Measurements from ENCODE around the gene B3GAT1.

The B3GAT1 gene

DNA sequence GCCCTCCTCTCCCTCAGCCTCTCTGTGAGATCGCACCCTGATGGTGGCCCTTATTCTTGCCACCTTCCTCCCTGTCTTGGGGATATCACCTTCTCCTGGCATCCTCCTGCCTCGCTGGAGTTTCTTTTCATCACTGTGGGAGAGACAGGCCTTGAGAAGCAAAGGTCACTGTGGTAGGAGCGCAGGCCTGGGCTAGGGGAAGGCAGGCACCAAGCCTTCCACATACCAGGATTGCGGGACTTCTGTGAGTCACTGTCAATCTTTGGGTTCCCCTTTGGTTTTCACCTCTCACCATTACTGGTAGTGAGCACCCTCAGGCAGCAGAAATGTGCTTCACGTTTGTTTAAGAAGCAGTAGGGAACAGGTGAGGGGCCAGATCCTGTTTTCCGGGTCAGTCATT lies 31.2 kb upstream of the B3GAT1 start:
- Histone ChIP-seq H3K4me1 (ENCODE audit: insufficient read depth, low read length) (no peaks in the 10 kb centered on the region), H2AFZ (ENCODE audit: low read depth, low read length) (no peak overlapping the region), H3K4me3 (ENCODE audit: low read depth in 1 of 2, low read length in 2 of 2) (no peak overlapping the region), H3K27ac (ENCODE audit: low read length) (no peak overlapping the region), H3K79me2 (ENCODE audit: insufficient read depth, low read length) (no peaks in the 10 kb centered on the region), H3K9me3 (ENCODE audit: insufficient read depth, low read length, severe bottlenecking) (peaks cover 9% of the 10 kb centered on the region), H3K36me3 (ENCODE audit: insufficient read depth, low read length) (no peaks in the 10 kb centered on the region), H3K27me3 (ENCODE audit: insufficient read depth, low read length, poor library complexity) (no peaks in the 10 kb centered on the region), H3K4me2 (ENCODE audit: insufficient read depth, low read length) (no peak overlapping the region), H3K9ac (ENCODE audit: low read depth, low read length) (no peak overlapping the region), H4K20me1 (ENCODE audit: insufficient read depth, low read length) (no peaks in the 10 kb centered on the region; the same call in 1 of the 2 replicates)
- TF ChIP-seq, protein P1, sequence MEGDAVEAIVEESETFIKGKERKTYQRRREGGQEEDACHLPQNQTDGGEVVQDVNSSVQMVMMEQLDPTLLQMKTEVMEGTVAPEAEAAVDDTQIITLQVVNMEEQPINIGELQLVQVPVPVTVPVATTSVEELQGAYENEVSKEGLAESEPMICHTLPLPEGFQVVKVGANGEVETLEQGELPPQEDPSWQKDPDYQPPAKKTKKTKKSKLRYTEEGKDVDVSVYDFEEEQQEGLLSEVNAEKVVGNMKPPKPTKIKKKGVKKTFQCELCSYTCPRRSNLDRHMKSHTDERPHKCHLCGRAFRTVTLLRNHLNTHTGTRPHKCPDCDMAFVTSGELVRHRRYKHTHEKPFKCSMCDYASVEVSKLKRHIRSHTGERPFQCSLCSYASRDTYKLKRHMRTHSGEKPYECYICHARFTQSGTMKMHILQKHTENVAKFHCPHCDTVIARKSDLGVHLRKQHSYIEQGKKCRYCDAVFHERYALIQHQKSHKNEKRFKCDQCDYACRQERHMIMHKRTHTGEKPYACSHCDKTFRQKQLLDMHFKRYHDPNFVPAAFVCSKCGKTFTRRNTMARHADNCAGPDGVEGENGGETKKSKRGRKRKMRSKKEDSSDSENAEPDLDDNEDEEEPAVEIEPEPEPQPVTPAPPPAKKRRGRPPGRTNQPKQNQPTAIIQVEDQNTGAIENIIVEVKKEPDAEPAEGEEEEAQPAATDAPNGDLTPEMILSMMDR (IDR thresholded peaks at IDR 0.05; ENCODE audit: borderline replicate concordance, extremely low read depth, low read length, poor library complexity, severe bottlenecking): no peak
- no peak for TF ChIP-seq EZH2 (IDR thresholded peaks at IDR 0.05; ENCODE audit: borderline replicate concordance, low read depth, low read length, severe bottlenecking)
- no peak for ATAC-seq (ENCODE audit: insufficient read depth, low read depth)
- DNase-seq: no peak

DNA sequence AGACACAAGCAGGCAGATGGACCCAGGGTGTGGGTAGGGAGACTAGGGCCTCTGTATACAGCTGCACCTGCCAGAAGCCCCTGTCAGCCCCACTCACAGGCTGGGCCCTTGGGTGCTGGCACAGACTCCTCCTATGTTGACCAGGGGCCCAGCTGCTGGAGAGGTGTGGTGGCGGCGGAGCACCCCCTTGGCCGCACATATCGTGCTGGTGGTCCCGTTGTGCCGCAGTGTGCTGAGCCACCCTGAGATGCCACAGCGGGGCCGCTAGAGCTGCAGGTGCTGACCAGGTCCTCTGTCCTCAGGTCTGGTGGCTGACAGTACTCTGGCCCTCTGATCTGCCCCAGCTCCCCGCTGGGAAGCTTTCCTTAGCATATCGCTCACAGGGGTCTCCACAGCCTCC lies 30.2 kb upstream of the B3GAT1 start:
- Histone ChIP-seq H3K9me3 (ENCODE audit: insufficient read depth, low read length, severe bottlenecking) (peaks cover 9% of the 10 kb centered on the region), H3K36me3 (ENCODE audit: insufficient read depth, low read length) (no peaks in the 10 kb centered on the region), H4K20me1 (ENCODE audit: insufficient read depth, low read length) (no peaks in the 10 kb centered on the region), H3K9ac (ENCODE audit: low read depth, low read length) (no peak overlapping the region), H3K27ac (ENCODE audit: low read length) (no peak overlapping the region), H3K4me3 (ENCODE audit: low read depth in 1 of 2, low read length in 2 of 2) (no peak overlapping the region), H3K27me3 (ENCODE audit: insufficient read depth, low read length, poor library complexity) (no peaks in the 10 kb centered on the region), H3K79me2 (ENCODE audit: insufficient read depth, low read length) (no peaks in the 10 kb centered on the region), H2AFZ (ENCODE audit: low read depth, low read length) (no peak overlapping the region), H3K4me2 (ENCODE audit: insufficient read depth, low read length) (no peak overlapping the region), H3K4me1 (ENCODE audit: insufficient read depth, low read length) (no peaks in the 10 kb centered on the region)
- no peak for TF ChIP-seq EZH2 (IDR thresholded peaks at IDR 0.05; ENCODE audit: borderline replicate concordance, low read depth, low read length, severe bottlenecking)
- TF ChIP-seq, protein P1 (IDR thresholded peaks at IDR 0.05; ENCODE audit: borderline replicate concordance, extremely low read depth, low read length, poor library complexity, severe bottlenecking): no peak
- ATAC-seq (ENCODE audit: insufficient read depth, low read depth) (no peak), DNase-seq (no peak)

DNA sequence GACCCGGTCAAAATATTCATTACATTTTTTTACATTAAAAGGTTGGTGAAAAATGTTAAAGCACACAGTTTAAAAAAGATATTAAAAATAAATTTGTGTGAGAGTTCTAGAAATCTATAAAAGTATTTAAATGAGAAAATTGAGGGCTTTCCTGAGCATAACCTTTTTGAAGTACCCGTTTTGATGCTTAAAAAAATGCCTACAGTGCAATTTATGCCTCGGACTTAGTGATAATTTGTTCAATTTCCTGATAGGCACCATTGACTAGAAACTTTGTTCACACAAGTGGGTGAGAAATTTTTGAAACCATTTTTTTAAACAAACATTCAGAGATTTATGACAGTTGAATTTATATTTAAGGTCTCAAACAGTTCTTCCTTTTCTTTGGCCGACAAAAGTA lies 29.7 kb upstream of the B3GAT1 start:
- no peaks in the 10 kb centered on the region for H4K20me1 ChIP-seq (ENCODE audit: insufficient read depth, low read length)
- no peaks in the 10 kb centered on the region for H3K27me3 ChIP-seq (ENCODE audit: insufficient read depth, low read length, poor library complexity)
- no peak overlapping the region for H3K9ac ChIP-seq (ENCODE audit: low read depth, low read length)
- H3K79me2 ChIP-seq (ENCODE audit: insufficient read depth, low read length): no peaks in the 10 kb centered on the region
- TF ChIP-seq EZH2 (IDR thresholded peaks at IDR 0.05; ENCODE audit: borderline replicate concordance, low read depth, low read length, severe bottlenecking): no peak
- TF ChIP-seq, protein P1 (IDR thresholded peaks at IDR 0.05; ENCODE audit: borderline replicate concordance, extremely low read depth, low read length, poor library complexity, severe bottlenecking): no peak
- no peak overlapping the region for H3K4me2 ChIP-seq (ENCODE audit: insufficient read depth, low read length)
- no peak for DNase-seq
- H3K9me3 ChIP-seq (ENCODE audit: insufficient read depth, low read length, severe bottlenecking): peaks cover 9% of the 10 kb centered on the region
- no peaks in the 10 kb centered on the region for H3K36me3 ChIP-seq (ENCODE audit: insufficient read depth, low read length)
- H3K4me1 ChIP-seq (ENCODE audit: insufficient read depth, low read length): no peaks in the 10 kb centered on the region
- no peak overlapping the region for H3K4me3 ChIP-seq (ENCODE audit: low read depth in 1 of 2, low read length in 2 of 2)
- H2AFZ ChIP-seq (ENCODE audit: low read depth, low read length): no peak overlapping the region
- no peak overlapping the region for H3K27ac ChIP-seq (ENCODE audit: low read length)
- no peak for ATAC-seq (ENCODE audit: insufficient read depth, low read depth)

DNA sequence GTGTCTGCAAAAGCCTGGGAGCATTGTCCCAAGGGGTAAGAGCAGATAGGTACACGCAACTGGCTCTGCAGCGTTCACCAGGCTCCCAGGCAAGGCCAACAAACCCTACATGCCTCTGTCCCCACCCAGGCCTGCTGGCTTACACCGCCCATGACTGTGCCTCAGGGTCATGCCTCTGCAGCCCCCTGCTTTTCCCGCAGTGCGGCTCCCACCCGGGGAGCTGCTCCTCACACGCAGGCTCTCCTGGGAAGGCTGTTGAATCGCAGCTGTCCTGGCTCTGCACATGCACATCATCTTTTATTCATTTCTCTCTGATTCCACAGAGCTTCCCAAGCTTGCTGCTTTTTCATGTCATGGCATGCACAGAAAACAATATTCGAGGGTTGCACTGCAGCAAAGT lies 29.2 kb upstream of the B3GAT1 start:
- Histone ChIP-seq H3K9ac (ENCODE audit: low read depth, low read length) (no peak overlapping the region), H3K4me2 (ENCODE audit: insufficient read depth, low read length) (no peak overlapping the region), H3K36me3 (ENCODE audit: insufficient read depth, low read length) (no peaks in the 10 kb centered on the region), H3K4me1 (ENCODE audit: insufficient read depth, low read length) (no peaks in the 10 kb centered on the region), H3K4me3 (ENCODE audit: low read depth in 1 of 2, low read length in 2 of 2) (no peak overlapping the region), H3K27ac (ENCODE audit: low read length) (no peak overlapping the region), H3K27me3 (ENCODE audit: insufficient read depth, low read length, poor library complexity) (peaks cover 3% of the 10 kb centered on the region), H3K79me2 (ENCODE audit: insufficient read depth, low read length) (no peaks in the 10 kb centered on the region), H2AFZ (ENCODE audit: low read depth, low read length) (no peak overlapping the region), H4K20me1 (ENCODE audit: insufficient read depth, low read length) (no peaks in the 10 kb centered on the region), H3K9me3 (ENCODE audit: insufficient read depth, low read length, severe bottlenecking) (peaks cover 9% of the 10 kb centered on the region)
- TF ChIP-seq EZH2 (IDR thresholded peaks at IDR 0.05; ENCODE audit: borderline replicate concordance, low read depth, low read length, severe bottlenecking): no peak
- TF ChIP-seq, protein P1 (IDR thresholded peaks at IDR 0.05; ENCODE audit: borderline replicate concordance, extremely low read depth, low read length, poor library complexity, severe bottlenecking): no peak
- ATAC-seq (ENCODE audit: insufficient read depth, low read depth) (no peak), DNase-seq (no peak)

Data from DND-41 (cell line).